GM12878 (cell line): ENCODE measurements around the gene DCUN1D4. TPM values are rescaled to one million over a fixed set of nuclear protein-coding genes. Genes with fewer than 3 reads are reported as not detected.

Experiments
- BACH1 ChIP-seq: fragments of 450-650 bp; IDR thresholded peaks from 2 replicates; pipeline ENCODE4 v1.6.1; 2017; ENCODE audit warnings: mild to moderate bottlenecking, borderline replicate concordance
- E2F4 ChIP-seq: IDR thresholded peaks from 2 replicates; pipeline ENCODE4 v1.6.1; 2012; ENCODE audit warnings: low read depth, low read length, improper control_type of control experiment
- PAX5 ChIP-seq: IDR thresholded peaks from 2 replicates; pipeline ENCODE4 v1.6.1; 2011; ENCODE audit warnings: low read depth, low read length, borderline replicate concordance
- PAX8 ChIP-seq: fragments of 450-650 bp; IDR thresholded peaks from 2 replicates; pipeline ENCODE4 v1.6.1; 2017; ENCODE audit warnings: mild to moderate bottlenecking, moderate library complexity
- PML ChIP-seq: IDR thresholded peaks from 2 replicates; pipeline ENCODE4 v1.6.1; 2012; ENCODE audit warnings: low read length, inconsistent platforms
- RBBP5 ChIP-seq: fragments of 200-600 bp; sonication (generic); conservative IDR thresholded peaks from 2 replicates; pipeline ENCODE4 v1.6.1; 2016
- RELB ChIP-seq: fragments of 450-650 bp; IDR thresholded peaks from 2 replicates; pipeline ENCODE4 v1.6.1; 2017; ENCODE audit warnings: low read depth, mild to moderate bottlenecking, moderate library complexity
- RUNX3 ChIP-seq: IDR thresholded peaks from 2 replicates; pipeline ENCODE4 v1.6.1; 2012; ENCODE audit warnings: low read length, inconsistent platforms
- SMC3 ChIP-seq: IDR thresholded peaks from 2 replicates; pipeline ENCODE4 v1.6.1; 2011; ENCODE audit warnings: low read length, improper control_type of control experiment, borderline replicate concordance
- SUPT20H ChIP-seq: IDR thresholded peaks from 2 replicates; pipeline ENCODE4 v1.6.1; 2011; ENCODE audit warnings: low read depth, mild to moderate bottlenecking, low read length, moderate library complexity, borderline replicate concordance; ENCODE audit not compliant: control insufficient read depth
- TCF3 ChIP-seq: IDR thresholded peaks from 2 replicates; pipeline ENCODE4 v1.6.1; 2012; ENCODE audit warnings: low read depth, mild to moderate bottlenecking, low read length, borderline replicate concordance; ENCODE audit not compliant: insufficient read depth
- ZBED1 ChIP-seq: IDR thresholded peaks from 2 replicates; pipeline ENCODE4 v1.6.1; 2016; ENCODE audit warnings: borderline replicate concordance
- ZNF592 ChIP-seq: fragments of 450-650 bp; IDR thresholded peaks from 2 replicates; pipeline ENCODE4 v1.6.1; 2017; ENCODE audit warnings: mild to moderate bottlenecking, moderate library complexity
- polyA plus RNA-seq, 11 experiments: library from polyadenylated mRNA; depleted of rRNA in 4 of 11; unstranded in 6 of 11; stranded (reverse) in 5 of 11; fragments of >200 nt; fragmentation: Nextera tagmentation in 4 of 11; fragmentation: Illumina TruSeq in 1 of 11; extraction: Ambion mirVana in 4 of 11; extraction: Trizol in 1 of 11; gene quantifications; 1 replicate in 1 of 11; 2 replicates in 10 of 11; pipeline versions ENCODE4 v1.2.1 to v1.2.3, GENCODE V29; 2011 to 2016; ENCODE audit warnings: inconsistent platforms in 2 of 11, missing spikeins in 2 of 11, low read depth in 1 of 11
- total RNA-seq, 4 experiments: library from RNA; depleted of rRNA in 3 of 4; stranded (reverse); fragments of >200 nt in 3 of 4; fragmentation: Illumina TruSeq in 1 of 4; extraction: Trizol in 1 of 4; gene quantifications; 2 replicates each; pipeline versions ENCODE4 v1.2.1 to v1.2.3, GENCODE V29; 2013 to 2021
- TF ChIP-seq, protein P1 (sequence below): fragments of 450-650 bp; IDR thresholded peaks from 2 replicates; pipeline ENCODE4 v1.6.1; 2014; ENCODE audit warnings: mild to moderate bottlenecking
- TF ChIP-seq, protein P2 (sequence below): fragments of 150-350 bp; IDR thresholded peaks from 2 replicates; pipeline ENCODE4 v1.6.1; 2016; ENCODE audit warnings: low read depth, low read length

Gene DCUN1D4
- total and polyA plus RNA-seq, 10 of the 15 experiments (the other 5 are each of a cell fraction or from before 2014, with no cell fraction given) = 7.1 to 62.6 (median 16.8) TPM

- no peak for TF ChIP-seq ZNF592
- TF ChIP-seq, protein P1, sequence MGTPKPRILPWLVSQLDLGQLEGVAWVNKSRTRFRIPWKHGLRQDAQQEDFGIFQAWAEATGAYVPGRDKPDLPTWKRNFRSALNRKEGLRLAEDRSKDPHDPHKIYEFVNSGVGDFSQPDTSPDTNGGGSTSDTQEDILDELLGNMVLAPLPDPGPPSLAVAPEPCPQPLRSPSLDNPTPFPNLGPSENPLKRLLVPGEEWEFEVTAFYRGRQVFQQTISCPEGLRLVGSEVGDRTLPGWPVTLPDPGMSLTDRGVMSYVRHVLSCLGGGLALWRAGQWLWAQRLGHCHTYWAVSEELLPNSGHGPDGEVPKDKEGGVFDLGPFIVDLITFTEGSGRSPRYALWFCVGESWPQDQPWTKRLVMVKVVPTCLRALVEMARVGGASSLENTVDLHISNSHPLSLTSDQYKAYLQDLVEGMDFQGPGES = no peak
- no peak for TF ChIP-seq PAX8
- peak; percentile 76; the same call in 1 of the 2 replicates for TF ChIP-seq PAX5
- TF ChIP-seq TCF3 = no peak
- peak; percentile 58; the same call in 1 of the 2 replicates for TF ChIP-seq RELB
- no peak for TF ChIP-seq SMC3
- peak; percentile 89 for TF ChIP-seq RUNX3
- TF ChIP-seq RBBP5 = no peak
- TF ChIP-seq PML = no peak
- no peak for TF ChIP-seq SUPT20H
- TF ChIP-seq BACH1 = no peak
- TF ChIP-seq E2F4 = no peak
- TF ChIP-seq, protein P2, sequence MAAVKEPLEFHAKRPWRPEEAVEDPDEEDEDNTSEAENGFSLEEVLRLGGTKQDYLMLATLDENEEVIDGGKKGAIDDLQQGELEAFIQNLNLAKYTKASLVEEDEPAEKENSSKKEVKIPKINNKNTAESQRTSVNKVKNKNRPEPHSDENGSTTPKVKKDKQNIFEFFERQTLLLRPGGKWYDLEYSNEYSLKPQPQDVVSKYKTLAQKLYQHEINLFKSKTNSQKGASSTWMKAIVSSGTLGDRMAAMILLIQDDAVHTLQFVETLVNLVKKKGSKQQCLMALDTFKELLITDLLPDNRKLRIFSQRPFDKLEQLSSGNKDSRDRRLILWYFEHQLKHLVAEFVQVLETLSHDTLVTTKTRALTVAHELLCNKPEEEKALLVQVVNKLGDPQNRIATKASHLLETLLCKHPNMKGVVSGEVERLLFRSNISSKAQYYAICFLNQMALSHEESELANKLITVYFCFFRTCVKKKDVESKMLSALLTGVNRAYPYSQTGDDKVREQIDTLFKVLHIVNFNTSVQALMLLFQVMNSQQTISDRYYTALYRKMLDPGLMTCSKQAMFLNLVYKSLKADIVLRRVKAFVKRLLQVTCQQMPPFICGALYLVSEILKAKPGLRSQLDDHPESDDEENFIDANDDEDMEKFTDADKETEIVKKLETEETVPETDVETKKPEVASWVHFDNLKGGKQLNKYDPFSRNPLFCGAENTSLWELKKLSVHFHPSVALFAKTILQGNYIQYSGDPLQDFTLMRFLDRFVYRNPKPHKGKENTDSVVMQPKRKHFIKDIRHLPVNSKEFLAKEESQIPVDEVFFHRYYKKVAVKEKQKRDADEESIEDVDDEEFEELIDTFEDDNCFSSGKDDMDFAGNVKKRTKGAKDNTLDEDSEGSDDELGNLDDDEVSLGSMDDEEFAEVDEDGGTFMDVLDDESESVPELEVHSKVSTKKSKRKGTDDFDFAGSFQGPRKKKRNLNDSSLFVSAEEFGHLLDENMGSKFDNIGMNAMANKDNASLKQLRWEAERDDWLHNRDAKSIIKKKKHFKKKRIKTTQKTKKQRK = no peak
- no peak for TF ChIP-seq ZBED1
Observed at GRCh38 chr4:51906167-51906958, 63.4 kb downstream of the DCUN1D4 start (continued).
